Activated T-helper 2 cell treated with anti-CD3 and anti-CD28 coated beads, Interferon-gamma antibody, Interleukin-2, Interleukin-4, amounts not matched to agents 10 μg/mL and 5 μg/mL and 100 μg/mL, durations not matched to agents 14 hours and 24 hours and 36 hours (primary cell): ENCODE results near the gene HDAC4. TPM values are rescaled to one million over a fixed set of nuclear protein-coding genes. Genes with fewer than 3 reads are reported as not detected.

Experiments
- DNase-seq: peaks from one replicate; pipeline ENCODE4 v3.0.0; 2021; ENCODE audit warnings: low spot score
- H3K27ac Mint-ChIP-seq: one replicate; pipeline ENCODE4 v1.8.0; 2021; ENCODE audit warnings: mixed read lengths
- H3K27me3 Mint-ChIP-seq: one replicate; pipeline ENCODE4 v1.8.0; 2021; ENCODE audit warnings: low read depth, mixed read lengths
- H3K36me3 Mint-ChIP-seq: one replicate; pipeline ENCODE4 v1.8.0; 2021; ENCODE audit warnings: low read depth, mixed read lengths
- H3K4me1 Mint-ChIP-seq: one replicate; pipeline ENCODE4 v1.8.0; 2021; ENCODE audit warnings: low read depth, mixed read lengths
- H3K4me3 Mint-ChIP-seq: one replicate; pipeline ENCODE4 v1.8.0; 2021; ENCODE audit warnings: low read depth, mild to moderate bottlenecking, moderate library complexity, mixed read lengths
- H3K9me3 Mint-ChIP-seq: one replicate; pipeline ENCODE4 v1.8.0; 2021; ENCODE audit warnings: mixed read lengths
- intact Hi-C: fragments of 100-400 bp; cut with micrococcal nuclease; formaldehyde crosslinking; loops from one replicate; pipeline ENCODE4 v1.15.1; 2023
- total RNA-seq: library from RNA; stranded (reverse); gene quantifications from 2 replicates; pipeline ENCODE4 v1.2.3, GENCODE V29; 2022

The HDAC4 gene
- total RNA-seq, 1 donor from 2014 or later: 44.8 TPM

DNA sequence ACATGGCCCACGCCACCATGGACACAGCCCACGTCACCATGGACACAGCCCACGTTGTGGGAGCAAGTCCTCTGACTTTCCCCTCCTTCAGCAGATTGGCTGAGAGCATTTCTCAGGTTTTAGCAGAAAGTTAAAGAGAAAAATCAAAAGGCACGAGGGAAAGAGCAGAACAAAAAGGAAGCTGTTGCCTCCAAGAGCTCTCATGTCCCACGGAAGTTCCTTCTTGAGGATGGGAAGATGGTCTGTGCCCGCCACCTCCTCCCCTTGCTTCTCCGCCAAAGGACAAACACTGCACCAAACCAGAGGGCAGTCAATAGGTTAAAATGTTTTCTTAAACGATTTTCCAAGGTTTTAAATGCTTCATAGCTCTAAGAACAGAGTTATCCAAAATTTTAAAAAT is 148.4 kb downstream of the HDAC4 start:
- peaks cover 59% of the 10 kb centered on the region for H3K36me3 Mint-ChIP-seq
- intact Hi-C loops: no loop called here
- H3K9me3 Mint-ChIP-seq: peaks cover 2% of the 10 kb centered on the region
- no peak overlapping the region for H3K27ac Mint-ChIP-seq
- no peaks in the 10 kb centered on the region for H3K27me3 Mint-ChIP-seq
- peaks cover 55% of the 10 kb centered on the region for H3K4me1 Mint-ChIP-seq
- DNase-seq: no peak
- H3K4me3 Mint-ChIP-seq: no peak overlapping the region

DNA sequence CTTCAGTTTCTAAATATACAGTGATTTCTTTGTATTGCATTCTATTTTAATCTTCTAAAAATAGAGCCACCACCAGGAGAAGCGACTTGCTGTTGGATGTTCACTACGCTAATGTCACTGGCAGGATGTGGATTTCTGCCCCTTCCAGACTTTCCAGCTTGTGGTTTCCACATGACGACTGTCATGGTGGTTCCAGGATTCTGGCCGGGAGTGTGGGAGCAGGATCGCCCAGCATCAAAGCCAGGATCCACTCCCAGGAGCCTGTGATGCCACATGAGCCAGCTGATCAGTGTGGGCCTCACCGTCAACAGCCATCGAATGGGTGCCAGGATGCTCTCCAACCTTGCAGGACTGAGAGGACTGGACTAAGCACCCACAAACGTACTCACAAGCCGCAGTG is 148.8 kb downstream of the HDAC4 start:
- H3K9me3 Mint-ChIP-seq: no peaks in the 10 kb centered on the region
- H3K4me1 Mint-ChIP-seq: peaks cover 55% of the 10 kb centered on the region
- H3K27ac Mint-ChIP-seq: no peak overlapping the region
- peaks cover 59% of the 10 kb centered on the region for H3K36me3 Mint-ChIP-seq
- no peak overlapping the region for H3K4me3 Mint-ChIP-seq
- no peak for DNase-seq
- no peaks in the 10 kb centered on the region for H3K27me3 Mint-ChIP-seq
- intact Hi-C loops: no loop called here

GRCh38 chr2:239250216-239251081 is 150.4 kb downstream of the HDAC4 start:
- H3K4me3 Mint-ChIP-seq: no peak overlapping the region
- no peaks in the 10 kb centered on the region for H3K27me3 Mint-ChIP-seq
- peaks cover 47% of the 10 kb centered on the region for H3K4me1 Mint-ChIP-seq
- H3K36me3 Mint-ChIP-seq: peaks cover 52% of the 10 kb centered on the region
- intact Hi-C loops: no loop called here
- DNase-seq: no peak
- H3K9me3 Mint-ChIP-seq: no peaks in the 10 kb centered on the region
- H3K27ac Mint-ChIP-seq: no peak overlapping the region

DNA sequence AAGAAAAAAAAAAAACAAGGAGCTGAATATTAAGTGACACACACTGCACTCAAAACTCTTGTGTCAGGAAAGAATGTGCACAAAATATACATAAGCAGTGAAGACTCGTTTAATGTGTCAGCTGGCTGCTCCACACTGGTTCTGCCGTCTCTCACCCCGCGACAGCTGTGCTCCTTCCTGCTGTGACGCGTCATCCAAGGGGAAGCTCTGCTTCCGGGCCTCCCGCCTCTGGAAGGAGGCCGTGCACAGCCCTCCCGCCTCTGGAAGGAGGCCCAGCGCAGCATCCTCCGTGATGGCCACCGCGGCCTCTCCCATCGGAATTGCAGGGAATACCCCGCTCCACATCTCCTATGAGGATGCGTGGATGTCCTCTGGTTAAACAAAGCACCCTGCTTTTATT is 151.0 kb downstream of the HDAC4 start:
- Mint-ChIP-seq H3K4me3 (no peak overlapping the region), H3K27ac (no peak overlapping the region), H3K4me1 (peaks cover 42% of the 10 kb centered on the region), H3K9me3 (no peaks in the 10 kb centered on the region), H3K36me3 (peaks cover 57% of the 10 kb centered on the region), H3K27me3 (no peaks in the 10 kb centered on the region)
- intact Hi-C loops: no loop called here
- DNase-seq: no peak

- H3K36me3 Mint-ChIP-seq: peaks cover 52% of the 10 kb centered on the region
- no peaks in the 10 kb centered on the region for H3K9me3 Mint-ChIP-seq
- DNase-seq: no peak
- H3K27me3 Mint-ChIP-seq: no peaks in the 10 kb centered on the region
- no peak overlapping the region for H3K4me3 Mint-ChIP-seq
- H3K27ac Mint-ChIP-seq: no peak overlapping the region
- peaks cover 35% of the 10 kb centered on the region for H3K4me1 Mint-ChIP-seq
- intact Hi-C loops: no loop called here
Observed at GRCh38 chr2:239249048-239249447, 151.8 kb downstream of the HDAC4 start.

- Mint-ChIP-seq H3K27ac (no peak overlapping the region), H3K27me3 (no peaks in the 10 kb centered on the region), H3K9me3 (peaks cover 4% of the 10 kb centered on the region), H3K4me1 (peaks cover 24% of the 10 kb centered on the region), H3K36me3 (peaks cover 44% of the 10 kb centered on the region), H3K4me3 (no peak overlapping the region)
- intact Hi-C loops: no loop called here
- no peak for DNase-seq
Observed at GRCh38 chr2:239247401-239248245, 153.2 kb downstream of the HDAC4 start.

DNA sequence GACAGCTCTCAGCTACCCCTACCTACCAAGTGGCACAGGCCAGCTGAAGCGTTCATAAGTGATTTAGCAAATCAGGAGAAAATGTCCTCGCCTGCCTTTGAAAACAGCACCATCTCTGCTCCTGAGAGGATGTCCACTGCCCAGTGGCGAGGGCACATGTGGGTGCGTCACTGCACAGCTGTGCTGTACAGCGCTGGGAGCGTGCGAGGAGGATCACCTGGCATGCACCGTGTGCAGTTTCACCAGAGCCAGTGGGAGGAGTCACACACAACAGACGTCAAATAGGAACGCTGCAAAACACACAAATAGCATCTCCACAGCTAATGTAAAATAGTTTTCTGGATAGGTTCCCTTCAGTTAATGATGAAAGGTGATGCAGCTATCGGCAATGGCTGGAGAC is 154.1 kb downstream of the HDAC4 start:
- Mint-ChIP-seq H3K27me3 (no peaks in the 10 kb centered on the region), H3K9me3 (peaks cover 4% of the 10 kb centered on the region), H3K27ac (no peak overlapping the region), H3K4me3 (no peak overlapping the region), H3K36me3 (peaks cover 41% of the 10 kb centered on the region), H3K4me1 (peaks cover 27% of the 10 kb centered on the region)
- intact Hi-C loops: no loop called here
- DNase-seq: no peak

- no peak for DNase-seq
- Mint-ChIP-seq H3K36me3 (peaks cover 37% of the 10 kb centered on the region), H3K9me3 (peaks cover 4% of the 10 kb centered on the region), H3K27me3 (no peaks in the 10 kb centered on the region), H3K4me3 (no peak overlapping the region), H3K27ac (no peak overlapping the region), H3K4me1 (peaks cover 26% of the 10 kb centered on the region)
- intact Hi-C loops: no loop called here
Observed at GRCh38 chr2:239245872-239246721, 154.7 kb downstream of the HDAC4 start.

- H3K9me3 Mint-ChIP-seq: peaks cover 4% of the 10 kb centered on the region
- DNase-seq: no peak
- peaks cover 26% of the 10 kb centered on the region for H3K4me1 Mint-ChIP-seq
- H3K27me3 Mint-ChIP-seq: no peaks in the 10 kb centered on the region
- H3K4me3 Mint-ChIP-seq: no peak overlapping the region
- peaks cover 36% of the 10 kb centered on the region for H3K36me3 Mint-ChIP-seq
- H3K27ac Mint-ChIP-seq: no peak overlapping the region
- intact Hi-C loops: no loop called here
Observed at GRCh38 chr2:239245107-239245506, 155.7 kb downstream of the HDAC4 start.

DNA sequence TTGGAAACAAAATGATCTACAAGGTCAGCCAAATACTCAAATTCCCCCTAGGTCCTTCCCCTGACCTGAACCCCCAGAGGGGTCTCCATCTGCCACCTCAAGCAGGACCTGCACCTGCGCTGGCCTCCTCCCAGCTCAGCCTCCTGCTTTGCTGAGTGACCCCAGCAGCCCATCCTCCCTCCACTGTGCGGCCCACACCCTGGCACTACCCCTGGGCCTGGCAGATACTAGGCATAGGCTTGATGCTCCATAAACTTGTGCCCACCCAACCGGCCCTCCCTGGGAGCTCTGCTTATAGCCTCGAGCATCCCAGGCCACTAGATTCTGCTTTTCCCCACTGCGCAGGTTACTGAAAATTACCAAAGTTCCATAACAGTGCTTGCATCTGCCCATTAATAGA is 156.2 kb downstream of the HDAC4 start:
- H3K27ac Mint-ChIP-seq: no peak overlapping the region
- peaks cover 4% of the 10 kb centered on the region for H3K9me3 Mint-ChIP-seq
- no peak for DNase-seq
- no peak overlapping the region for H3K4me3 Mint-ChIP-seq
- peaks cover 26% of the 10 kb centered on the region for H3K4me1 Mint-ChIP-seq
- no peaks in the 10 kb centered on the region for H3K27me3 Mint-ChIP-seq
- intact Hi-C loops: no loop called here
- peaks cover 32% of the 10 kb centered on the region for H3K36me3 Mint-ChIP-seq

- Mint-ChIP-seq H3K27ac (no peak overlapping the region), H3K4me1 (peaks cover 15% of the 10 kb centered on the region), H3K4me3 (no peak overlapping the region), H3K27me3 (no peaks in the 10 kb centered on the region), H3K9me3 (peaks cover 4% of the 10 kb centered on the region), H3K36me3 (peaks cover 18% of the 10 kb centered on the region)
- intact Hi-C loops: no loop called here
- no peak for DNase-seq
Observed at GRCh38 chr2:239241431-239241960, 159.3 kb downstream of the HDAC4 start.

DNA sequence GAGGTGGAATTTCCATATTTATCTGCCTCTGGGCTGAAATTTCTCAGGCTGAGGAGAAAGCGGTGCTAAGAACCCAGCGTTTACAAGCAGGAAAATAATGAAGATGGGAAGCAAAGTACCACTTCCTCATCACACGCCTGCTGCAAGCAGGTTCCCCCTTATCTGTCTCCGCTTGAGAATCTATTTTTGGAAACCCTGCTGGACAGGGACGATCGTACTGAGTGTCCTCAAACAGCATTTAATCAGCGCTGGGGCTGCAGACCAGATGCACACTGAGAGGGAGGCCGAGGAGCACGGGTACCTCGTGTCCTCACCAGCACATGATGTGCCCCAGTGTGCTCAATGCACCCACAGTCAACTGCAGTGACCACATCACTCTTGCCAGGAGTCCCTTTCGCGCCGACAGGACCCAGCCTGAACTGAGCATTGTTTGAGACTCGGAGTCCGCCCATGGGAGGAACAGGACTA is 160.4 kb downstream of the HDAC4 start:
- Mint-ChIP-seq H3K4me3 (no peak overlapping the region), H3K27ac (no peak overlapping the region), H3K4me1 (peaks cover 15% of the 10 kb centered on the region), H3K9me3 (peaks cover 4% of the 10 kb centered on the region), H3K36me3 (peaks cover 16% of the 10 kb centered on the region), H3K27me3 (no peaks in the 10 kb centered on the region)
- no peak for DNase-seq
- intact Hi-C loops: no loop called here
